HEK293 (cell line): Measurements from ENCODE around the gene OR11A1.

Experiments
- CTCF ChIP-seq: fragments of 450-650 bp; formaldehyde crosslinking; IDR thresholded peaks from 2 replicates; pipeline ENCODE4 v1.5.1; 2016; ENCODE audit warnings: missing biosample characterization, missing genetic modification characterization
- ZBTB49 ChIP-seq: fragments of 450-650 bp; formaldehyde crosslinking; IDR thresholded peaks from 2 replicates; pipeline ENCODE4 v1.5.1; 2016; ENCODE audit warnings: missing biosample characterization, missing genetic modification characterization, low read depth
- ZNF274 ChIP-seq, 2 experiments: fragments of 200-500 bp in 1 of 2; fragments of 450-650 bp in 1 of 2; sonication (Bioruptor generic) in 1 of 2; formaldehyde crosslinking in 1 of 2; IDR thresholded peaks; 2 replicates each; pipeline versions ENCODE4 v1.5.1 to v1.6.1; 2014 to 2016; ENCODE audit warnings: borderline replicate concordance in 1 of 2, inconsistent platforms in 1 of 2, low read length in 1 of 2, missing biosample characterization in 1 of 2, missing genetic modification characterization in 1 of 2
- ZNF76 ChIP-seq: fragments of 450-650 bp; formaldehyde crosslinking; IDR thresholded peaks from 2 replicates; pipeline ENCODE4; 2016; ENCODE audit warnings: low read depth, missing biosample characterization, missing genetic modification characterization, borderline replicate concordance
- TF ChIP-seq, protein P1 (sequence below): fragments of 450-650 bp; formaldehyde crosslinking; IDR thresholded peaks from 2 replicates; pipeline ENCODE4 v1.5.1; 2016; ENCODE audit warnings: missing biosample characterization, missing genetic modification characterization, low read depth

DNA sequence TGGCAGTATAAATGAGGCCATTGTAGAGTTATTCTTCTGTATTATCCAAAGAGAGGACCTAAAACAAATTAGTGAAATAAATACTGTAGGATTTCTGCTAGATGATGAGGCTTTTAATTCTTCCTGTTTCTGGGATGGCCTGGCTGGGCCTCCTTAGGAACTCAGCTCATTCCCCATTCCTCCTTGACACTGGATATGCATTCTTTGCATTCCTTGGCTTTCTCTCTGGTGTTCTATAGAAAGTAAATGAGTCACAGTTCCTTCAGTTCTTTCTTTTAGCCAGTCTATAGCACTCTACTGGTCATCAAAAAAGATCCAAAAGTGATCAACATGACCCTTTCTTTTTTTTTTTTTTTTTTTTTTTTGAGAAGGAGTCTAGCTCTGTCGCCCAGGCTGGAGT lies 9.2 kb downstream of the OR11A1 start:
- no peak for TF ChIP-seq ZNF274 (IDR thresholded peaks at IDR 0.05; ENCODE audit: low read length)
- no peak for TF ChIP-seq ZNF274 (tag by site-specific recombination; IDR thresholded peaks at IDR 0.05; ENCODE audit: borderline replicate concordance)
- TF ChIP-seq ZBTB49 (tag by site-specific recombination): no peak
- TF ChIP-seq CTCF (tag by site-specific recombination): no peak
- TF ChIP-seq, protein P1, sequence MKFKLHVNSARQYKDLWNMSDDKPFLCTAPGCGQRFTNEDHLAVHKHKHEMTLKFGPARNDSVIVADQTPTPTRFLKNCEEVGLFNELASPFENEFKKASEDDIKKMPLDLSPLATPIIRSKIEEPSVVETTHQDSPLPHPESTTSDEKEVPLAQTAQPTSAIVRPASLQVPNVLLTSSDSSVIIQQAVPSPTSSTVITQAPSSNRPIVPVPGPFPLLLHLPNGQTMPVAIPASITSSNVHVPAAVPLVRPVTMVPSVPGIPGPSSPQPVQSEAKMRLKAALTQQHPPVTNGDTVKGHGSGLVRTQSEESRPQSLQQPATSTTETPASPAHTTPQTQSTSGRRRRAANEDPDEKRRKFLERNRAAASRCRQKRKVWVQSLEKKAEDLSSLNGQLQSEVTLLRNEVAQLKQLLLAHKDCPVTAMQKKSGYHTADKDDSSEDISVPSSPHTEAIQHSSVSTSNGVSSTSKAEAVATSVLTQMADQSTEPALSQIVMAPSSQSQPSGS (tag by site-specific recombination): no peak
- TF ChIP-seq ZNF76 (tag by site-specific recombination): no peak
